Astrocyte of the cerebellum (primary cell): ENCODE data around the gene APBB1IP.
"Not testable (repeated sequence)": the region's sequence is repeated elsewhere in the genome, so short reads cannot be mapped to it uniquely, and the experiment has no call there.

Source experiments
- DNase-seq: peaks from one replicate; pipeline ENCODE4 v3.0.0-alpha.2; 2011; ENCODE audit warnings: low read depth
- H3K4me3 ChIP-seq: 2 replicates; pipeline ENCODE4 v1.5.1; 2011; ENCODE audit warnings: mild to moderate bottlenecking, low read depth, low read length, moderate library complexity
- CTCF ChIP-seq: IDR thresholded peaks from 2 replicates; pipeline ENCODE4 v1.5.1; 2012; ENCODE audit warnings: low read length, low read depth, moderate library complexity, mild to moderate bottlenecking; ENCODE audit errors: missing control alignments
- in situ Hi-C: cut with HindIII; loops from 2 replicates; pipeline ENCODE4 v1.10.0; 2017; ENCODE audit warnings: low sequenced_read_pairs

The APBB1IP gene

GRCh38 chr10:26489081-26489480 lies 50.9 kb downstream of the APBB1IP start:
- TF ChIP-seq CTCF = no peak
- in situ Hi-C loops = no loop called here
- DNase-seq = no peak
- H3K4me3 ChIP-seq = no peak overlapping the region

GRCh38 chr10:26490367-26490766 lies 52.2 kb downstream of the APBB1IP start:
- DNase-seq, in situ Hi-C loops, H3K4me3 ChIP-seq: not testable (repeated sequence)

- no peak for TF ChIP-seq CTCF
- in situ Hi-C loops = no loop called here
- H3K4me3 ChIP-seq = no peak overlapping the region
- no peak for DNase-seq
Observed at GRCh38 chr10:26491276-26491675, 53.1 kb downstream of the APBB1IP start.

- TF ChIP-seq CTCF = no peak
- H3K4me3 ChIP-seq = no peak overlapping the region
- in situ Hi-C loops = no loop called here
- DNase-seq = no peak
Observed at GRCh38 chr10:26491934-26492333, 53.8 kb downstream of the APBB1IP start.

GRCh38 chr10:26492725-26493124 lies 54.6 kb downstream of the APBB1IP start:
- in situ Hi-C loops, H3K4me3 ChIP-seq, DNase-seq: not testable (repeated sequence)

GRCh38 chr10:26494018-26494417 lies 55.9 kb downstream of the APBB1IP start:
- in situ Hi-C loops = no loop called here
- TF ChIP-seq CTCF = no peak
- H3K4me3 ChIP-seq = no peak overlapping the region
- no peak for DNase-seq

GRCh38 chr10:26499426-26499825 lies 61.3 kb downstream of the APBB1IP start:
- in situ Hi-C loops = no loop called here
- no peak overlapping the region for H3K4me3 ChIP-seq
- no peak for DNase-seq
- no peak for TF ChIP-seq CTCF

- in situ Hi-C loops = no loop called here
- TF ChIP-seq CTCF = no peak
Observed at GRCh38 chr10:26502986-26503385, 64.8 kb downstream of the APBB1IP start.

More at GRCh38 chr10:26502986-26503385, 64.8 kb downstream of the APBB1IP start:
- no peak for DNase-seq
- no peak overlapping the region for H3K4me3 ChIP-seq
